ELF-1 (cell line): ENCODE results near the gene DPY19L2.
"Not testable (repeated sequence)": the region's sequence is repeated elsewhere in the genome, so short reads cannot be mapped to it uniquely, and the experiment has no call there.

Experiments
- DNase-seq: peaks from one replicate; pipeline ENCODE4 v3.0.0-alpha.2; 2016; ENCODE audit warnings: low read depth, low spot score

Gene DPY19L2

GRCh38 chr12:63668028-63668799 is at the start of gene DPY19L2:
Gene DPY19L2 (minus strand): TSS chr12:63668493. CDS start chr12:63668393, 100 bp downstream.
- DNase-seq, result peak; percentile 72

GRCh38 chr12:63716891-63717290 is 48.6 kb upstream of the DPY19L2 start:
- DNase-seq, result not testable (repeated sequence)

- not testable (repeated sequence) for DNase-seq
These were observed 46.9 kb upstream of the DPY19L2 start for GRCh38 chr12:63715107-63715625.

- DNase-seq, result not testable (repeated sequence)
These were observed 46.1 kb upstream of the DPY19L2 start for GRCh38 chr12:63714409-63714808.

GRCh38 chr12:63713681-63714075 is 45.4 kb upstream of the DPY19L2 start:
- DNase-seq, result not testable (repeated sequence)

- not testable (repeated sequence) for DNase-seq
These were observed 44.8 kb upstream of the DPY19L2 start for GRCh38 chr12:63712979-63713680.

- DNase-seq, result not testable (repeated sequence)
These were observed 44.2 kb upstream of the DPY19L2 start for GRCh38 chr12:63712376-63712974.

- not testable (repeated sequence) for DNase-seq
These were observed 43.0 kb upstream of the DPY19L2 start for GRCh38 chr12:63711339-63711738.

GRCh38 chr12:63706336-63706735 is 38.0 kb upstream of the DPY19L2 start:
- DNase-seq, result no peak

GRCh38 chr12:63699678-63700382 is 31.5 kb upstream of the DPY19L2 start:
- not testable (repeated sequence) for DNase-seq

GRCh38 chr12:63699011-63699410 is 30.7 kb upstream of the DPY19L2 start:
- not testable (repeated sequence) for DNase-seq

GRCh38 chr12:63690837-63691236 is 22.5 kb upstream of the DPY19L2 start:
- DNase-seq, result not testable (repeated sequence)

GRCh38 chr12:63689141-63689540 is 20.8 kb upstream of the DPY19L2 start:
- not testable (repeated sequence) for DNase-seq

- DNase-seq, result not testable (repeated sequence)
These were observed 18.3 kb upstream of the DPY19L2 start for GRCh38 chr12:63686623-63687022.

- DNase-seq, result not testable (repeated sequence)
These were observed 17.5 kb upstream of the DPY19L2 start for GRCh38 chr12:63685789-63686188.

GRCh38 chr12:63682617-63683016 is 14.3 kb upstream of the DPY19L2 start:
- DNase-seq, result not testable (repeated sequence)

GRCh38 chr12:63680758-63681157 is 12.5 kb upstream of the DPY19L2 start:
- not testable (repeated sequence) for DNase-seq

GRCh38 chr12:63672550-63672949 is 4.3 kb upstream of the DPY19L2 start:
- DNase-seq, result not testable (repeated sequence)

- not testable (repeated sequence) for DNase-seq
These were observed 1.6 kb upstream of the DPY19L2 start for GRCh38 chr12:63669936-63670335.

GRCh38 chr12:63669427-63669826 is 1.1 kb upstream of the DPY19L2 start:
- not testable (repeated sequence) for DNase-seq

- peak; percentile 48 for DNase-seq
These were observed 590 bp upstream of the DPY19L2 start for GRCh38 chr12:63668800-63669365.
